ENCODE results near the gene MINDY2.

DNA sequence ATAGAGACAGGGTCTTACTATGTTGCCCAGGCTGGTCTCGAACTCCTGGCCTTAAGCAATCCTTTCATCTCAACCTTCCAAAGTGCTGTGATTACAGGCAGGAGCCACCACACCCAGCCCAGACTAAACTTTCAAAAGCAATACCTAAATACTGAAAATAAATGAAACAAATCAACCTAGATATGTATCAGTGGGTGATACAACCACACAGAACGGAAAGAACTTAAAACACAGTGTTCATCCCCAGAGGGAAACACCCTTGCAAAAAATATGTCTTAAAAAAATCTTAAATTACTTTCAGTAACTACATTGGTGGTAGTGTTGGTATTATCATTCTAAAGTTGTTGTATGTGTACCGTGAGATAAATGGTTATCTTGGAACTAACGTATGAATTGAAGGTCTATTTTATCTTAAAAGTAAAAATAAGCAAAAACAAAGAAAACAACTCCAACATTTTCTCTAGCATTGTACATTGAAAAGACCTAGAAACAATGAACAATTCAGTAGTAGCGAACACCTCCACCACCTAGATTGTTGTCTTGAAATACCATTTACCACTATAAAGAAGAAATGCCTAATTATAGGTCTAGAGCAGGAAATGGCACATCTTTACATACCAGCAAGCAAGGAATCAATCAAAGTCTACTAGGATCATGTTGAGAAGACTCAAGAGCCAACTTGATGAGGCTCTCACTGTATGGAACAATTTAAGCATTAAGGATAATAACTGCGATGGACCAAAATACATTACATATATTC lies 137.6 kb downstream of the MINDY2 start:
- TF ChIP-seq CTCF (IDR thresholded peaks at IDR 0.05) (no peak), POLR2A (IDR thresholded peaks at IDR 0.05) (no peak)

All from right lobe of liver (tissue), 4 donors.